ENCODE results near the gene ELMOD3. TPM values are rescaled to one million over a fixed set of nuclear protein-coding genes. Genes with fewer than 3 reads are reported as not detected.
"Not testable (repeated sequence)": the region's sequence is repeated elsewhere in the genome, so short reads cannot be mapped to it uniquely, and the experiment has no call there.

ELMOD3 gene
- total RNA-seq, 1 donor from 2014 or later: 47.7 TPM

GRCh38 chr2:85371045-85371444 is 16.5 kb downstream of the ELMOD3 start:
- DNase-seq (ENCODE audit: low spot score): no peak

DNA sequence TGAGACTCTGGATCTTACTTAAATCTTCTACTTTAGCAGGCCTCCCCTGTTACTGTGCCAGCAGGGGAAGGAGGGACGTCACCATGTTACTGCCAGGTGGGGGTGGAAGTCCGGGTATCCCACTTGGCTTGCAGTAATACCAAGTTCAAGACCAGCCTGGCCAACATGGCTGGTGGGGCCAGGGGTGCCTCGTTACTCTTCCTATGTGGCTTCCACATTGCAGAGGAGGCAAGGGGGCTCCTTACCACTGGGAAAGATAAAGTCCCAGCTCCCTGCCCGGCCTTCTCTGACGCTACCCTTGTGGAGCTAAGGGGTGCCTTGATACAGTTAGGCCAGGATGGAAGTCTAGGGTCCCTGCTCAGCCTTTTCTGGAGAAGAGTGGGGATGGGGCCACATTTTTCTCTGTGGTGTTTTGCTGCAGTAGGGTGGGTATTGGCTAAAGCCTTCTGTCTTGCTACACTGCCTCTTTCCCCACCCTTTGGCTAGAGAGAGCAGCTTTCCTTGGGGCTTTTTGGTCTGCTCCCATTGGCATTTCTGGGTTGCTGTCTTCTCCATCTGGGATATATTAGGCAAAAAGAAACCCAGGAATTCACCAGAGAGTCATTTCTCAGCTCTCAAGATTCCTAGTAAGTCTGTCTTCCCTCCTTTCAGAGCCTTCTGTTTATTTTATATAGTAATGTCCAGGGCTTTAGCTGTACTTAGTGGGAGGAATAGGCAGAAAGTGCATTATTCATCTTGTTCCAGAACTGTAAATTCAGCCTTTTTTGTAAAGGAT is 21.9 kb downstream of the ELMOD3 start:
- no peak for DNase-seq (ENCODE audit: low spot score)

DNA sequence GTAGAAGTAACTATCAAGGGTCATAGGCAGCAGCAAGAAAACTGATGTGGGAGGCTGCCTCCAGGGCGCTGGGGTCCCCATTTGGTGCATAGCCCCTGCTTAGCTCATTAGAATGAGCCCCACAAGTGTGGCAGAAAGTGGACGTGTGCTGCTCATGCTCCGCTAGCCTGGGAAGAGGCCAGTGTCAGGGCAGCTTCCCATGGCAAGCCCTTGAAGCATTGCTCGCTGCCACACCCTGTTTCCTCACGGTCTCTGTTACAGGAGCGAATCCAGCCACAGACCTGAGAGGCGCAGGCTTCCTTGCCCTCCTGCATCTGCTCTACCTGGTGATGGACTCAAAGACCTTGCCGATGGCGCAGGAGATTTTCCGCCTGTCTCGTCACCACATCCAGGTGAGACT is 22.5 kb downstream of the ELMOD3 start:
- no peak for DNase-seq (ENCODE audit: low spot score)

GRCh38 chr2:85378257-85378656 is 23.7 kb downstream of the ELMOD3 start:
- peak; percentile 0 for DNase-seq (ENCODE audit: low spot score)

- no peak for DNase-seq (ENCODE audit: low spot score)
These were observed 25.5 kb downstream of the ELMOD3 start for GRCh38 chr2:85380048-85380447.

GRCh38 chr2:85383151-85383550 is 28.6 kb downstream of the ELMOD3 start:
- DNase-seq (ENCODE audit: low spot score): not testable (repeated sequence)

GRCh38 chr2:85383850-85384249 is 29.3 kb downstream of the ELMOD3 start:
- peak; percentile 2 for DNase-seq (ENCODE audit: low spot score)

DNA sequence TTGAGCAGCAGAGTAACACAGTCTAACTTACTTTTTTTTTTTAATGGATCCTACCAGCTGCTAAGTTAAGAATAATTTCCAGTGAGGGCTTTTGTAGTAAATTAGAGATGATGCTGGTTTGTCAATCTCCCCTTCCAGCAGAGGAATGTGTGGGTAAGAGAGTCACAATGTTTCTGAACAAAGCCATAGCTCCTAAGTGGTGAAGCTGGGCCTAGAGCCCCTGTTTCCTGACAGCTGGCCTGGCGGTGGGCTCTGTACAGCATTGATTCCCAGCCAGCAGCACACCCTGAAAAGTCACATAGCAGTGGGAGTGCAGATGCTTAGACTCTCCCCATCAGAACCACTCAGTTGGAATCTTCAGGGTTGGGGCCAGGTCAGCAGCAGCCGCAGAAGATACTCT is 31.2 kb downstream of the ELMOD3 start:
- peak; percentile 49 for DNase-seq (ENCODE audit: low spot score)

DNA sequence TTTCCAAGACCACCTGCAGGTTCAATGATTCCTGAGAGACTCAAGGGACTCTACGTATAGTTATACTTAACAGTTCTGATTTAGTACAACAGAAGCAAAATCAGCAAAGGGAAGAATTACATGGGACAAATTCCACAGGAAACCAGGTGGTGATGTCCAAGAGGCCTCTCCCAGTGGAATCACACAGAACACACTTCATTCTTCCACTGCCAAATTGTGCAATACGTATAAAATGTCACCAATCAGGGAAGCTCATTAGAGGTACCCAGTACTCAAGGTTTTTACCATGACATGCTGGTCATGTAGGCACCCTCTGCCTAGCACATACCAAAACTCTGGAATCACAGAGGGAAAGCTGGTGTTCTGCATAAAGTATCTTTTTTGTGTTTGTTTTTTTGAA is 33.2 kb downstream of the ELMOD3 start:
- no peak for DNase-seq (ENCODE audit: low spot score)

DNA sequence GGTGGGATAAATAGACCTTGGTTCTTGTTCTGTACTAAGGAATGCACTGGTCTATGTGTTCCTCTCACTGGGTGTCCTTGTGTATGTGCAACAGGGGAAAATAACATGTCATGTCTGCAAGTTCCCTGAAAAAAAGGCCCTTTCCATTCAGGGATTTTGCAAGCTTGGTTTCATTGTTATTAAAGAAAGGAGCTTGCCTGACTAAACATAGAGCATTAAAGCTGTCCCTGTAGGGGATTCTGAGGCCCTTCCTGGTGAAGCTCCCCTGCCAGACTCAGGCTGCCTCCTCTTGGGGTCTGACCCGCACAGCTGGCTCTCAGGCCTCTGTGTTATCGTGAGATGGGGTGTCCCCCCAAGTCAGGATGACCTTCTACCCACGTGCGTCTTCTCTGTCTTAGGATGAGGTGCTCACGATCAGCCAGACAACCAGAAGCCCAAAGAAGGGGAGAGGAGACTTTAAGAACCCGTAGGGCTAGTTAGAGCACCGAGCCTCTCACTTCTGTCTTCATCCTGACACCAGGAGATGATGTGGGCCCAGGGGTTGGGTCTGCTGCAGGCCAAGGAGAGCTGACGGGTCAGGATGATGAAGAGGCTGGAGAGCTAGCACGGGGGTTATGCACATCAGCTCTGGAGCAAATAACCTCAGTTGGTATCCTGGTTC is 34.4 kb downstream of the ELMOD3 start:
- no peak for DNase-seq (ENCODE audit: low spot score)

- no peak for DNase-seq (ENCODE audit: low spot score)
These were observed 36.5 kb downstream of the ELMOD3 start for GRCh38 chr2:85390941-85391669.

DNA sequence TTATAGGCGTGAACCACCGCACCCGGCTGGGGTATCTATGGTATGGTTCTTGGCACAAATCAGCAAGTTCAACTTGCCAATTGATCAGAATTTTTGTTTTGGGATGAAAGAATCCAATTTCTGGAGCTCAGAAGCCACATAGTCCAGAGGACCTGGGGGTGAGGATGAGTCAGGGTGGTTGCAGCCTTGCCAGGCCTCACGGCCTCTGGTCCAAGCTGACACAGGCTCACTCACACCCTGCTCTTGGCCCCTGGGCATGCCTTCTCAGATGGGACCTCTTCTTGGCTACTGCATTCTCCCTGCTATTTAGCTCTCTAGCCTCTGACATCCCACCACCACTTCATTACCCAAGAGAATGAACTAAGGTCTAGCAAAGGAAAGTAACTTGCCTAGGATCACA is 39.3 kb downstream of the ELMOD3 start:
- no peak for DNase-seq (ENCODE audit: low spot score)

GRCh38 chr2:85394261-85394681 is 39.7 kb downstream of the ELMOD3 start:
- DNase-seq (ENCODE audit: low spot score): no peak

DNA sequence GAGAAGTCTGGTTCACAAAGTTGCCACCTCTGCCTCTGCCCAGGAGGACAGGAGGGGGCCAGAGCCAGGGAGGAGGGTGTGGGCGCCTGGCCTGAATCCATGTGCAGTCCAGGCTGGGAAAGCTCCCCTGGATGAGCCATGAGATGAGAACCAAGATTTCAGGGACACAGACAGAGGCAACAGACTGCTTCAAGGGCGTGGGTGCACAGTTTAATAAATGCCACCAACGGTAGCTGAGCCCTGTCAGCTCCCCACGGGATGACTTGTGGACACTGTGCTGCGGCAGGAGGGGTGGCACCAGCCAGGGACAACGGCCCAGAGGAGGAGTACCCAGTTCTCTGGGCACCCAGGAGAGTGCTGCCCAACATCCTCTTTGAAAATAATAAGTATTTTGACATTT is 40.4 kb downstream of the ELMOD3 start:
- DNase-seq (ENCODE audit: low spot score): no peak

- DNase-seq (ENCODE audit: low spot score): no peak
These were observed 41.4 kb downstream of the ELMOD3 start for GRCh38 chr2:85395912-85396475.

GRCh38 chr2:85396531-85397470 is 42.2 kb downstream of the ELMOD3 start:
- DNase-seq (ENCODE audit: low spot score): no peak

DNA sequence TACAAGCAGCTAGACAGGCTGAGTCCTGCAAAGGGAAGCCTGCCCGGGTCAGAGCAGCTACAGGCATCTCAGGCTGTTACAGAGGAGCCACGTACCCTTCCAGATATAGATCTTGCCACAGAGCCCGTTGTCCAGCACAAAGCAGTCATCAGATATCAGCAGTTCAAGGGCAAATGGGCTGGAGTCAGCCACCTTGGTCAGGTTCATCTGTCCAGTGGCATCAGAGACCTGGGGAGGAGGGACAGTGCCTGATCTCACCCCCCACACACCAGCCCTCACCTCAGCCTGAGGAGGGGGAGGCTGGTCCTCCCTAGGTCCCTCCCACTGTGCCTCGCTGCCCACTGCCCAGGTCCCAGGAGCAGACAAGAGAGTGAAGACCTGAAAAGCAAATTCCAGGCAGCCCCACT is 43.4 kb downstream of the ELMOD3 start:
- DNase-seq (ENCODE audit: low spot score): no peak

- DNase-seq (ENCODE audit: low spot score): no peak
These were observed 44.0 kb downstream of the ELMOD3 start for GRCh38 chr2:85398426-85399182.

DNA sequence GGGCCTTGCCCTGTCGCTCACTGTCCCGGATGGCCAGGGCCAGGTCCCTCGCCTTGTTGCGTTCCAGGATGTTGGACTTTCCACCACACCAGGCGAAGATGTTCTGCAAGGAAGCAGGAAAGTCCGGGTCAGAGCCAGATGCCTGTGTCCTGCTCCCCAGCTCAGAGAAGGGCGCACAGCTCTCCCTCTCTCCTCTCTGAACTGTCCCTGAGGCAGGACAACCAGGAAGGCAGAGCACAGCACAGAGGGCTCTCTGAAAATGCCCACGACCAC is 44.5 kb downstream of the ELMOD3 start:
- no peak for DNase-seq (ENCODE audit: low spot score)

GRCh38 chr2:85400023-85400422 is 45.5 kb downstream of the ELMOD3 start:
- DNase-seq (ENCODE audit: low spot score): no peak
